ENCODE data around the gene RAI1.
A peak's percentile ranks its signal among the peaks of the same experiment; 100 is the strongest.

RAI1 gene

DNA sequence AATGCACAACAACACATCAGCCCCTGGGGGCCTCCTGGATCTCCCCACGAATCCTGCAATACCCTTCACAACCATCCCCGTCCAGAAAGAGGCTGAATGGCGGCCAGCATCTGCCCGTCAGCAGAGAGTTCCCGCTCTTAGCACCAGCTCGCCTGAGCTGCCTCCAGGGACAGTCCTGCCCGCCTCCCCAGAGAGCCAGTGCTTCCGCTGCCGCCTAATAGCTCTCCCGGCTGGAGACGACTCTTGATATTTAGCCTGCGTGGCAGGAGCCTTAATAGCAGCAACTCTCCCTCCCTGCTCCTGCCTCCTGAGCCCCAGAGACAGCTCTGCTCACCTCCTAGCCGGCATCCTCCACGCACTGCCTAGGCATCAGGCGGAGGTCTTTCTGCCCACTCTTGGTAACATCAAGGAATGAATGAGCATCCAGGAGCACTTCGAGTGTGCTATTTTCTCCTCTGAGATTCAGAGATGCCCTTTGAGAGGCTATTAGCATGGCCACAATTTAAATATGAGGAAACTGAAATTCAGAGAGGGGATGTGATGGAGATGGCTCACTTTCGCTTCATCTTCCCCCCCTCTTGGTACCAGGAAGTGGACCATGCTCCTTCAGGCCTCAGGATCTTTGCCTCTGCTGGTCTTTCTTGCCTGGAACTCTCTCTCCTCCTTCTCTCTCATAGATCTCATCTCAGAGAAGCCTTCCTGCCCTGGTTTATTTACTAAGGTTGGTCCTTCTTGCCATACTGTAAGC lies 67.9 kb downstream of the RAI1 start:
- DNase-seq (ENCODE audit: low read depth in 1 of 2, low spot score in 1 of 2): no peak

DNA sequence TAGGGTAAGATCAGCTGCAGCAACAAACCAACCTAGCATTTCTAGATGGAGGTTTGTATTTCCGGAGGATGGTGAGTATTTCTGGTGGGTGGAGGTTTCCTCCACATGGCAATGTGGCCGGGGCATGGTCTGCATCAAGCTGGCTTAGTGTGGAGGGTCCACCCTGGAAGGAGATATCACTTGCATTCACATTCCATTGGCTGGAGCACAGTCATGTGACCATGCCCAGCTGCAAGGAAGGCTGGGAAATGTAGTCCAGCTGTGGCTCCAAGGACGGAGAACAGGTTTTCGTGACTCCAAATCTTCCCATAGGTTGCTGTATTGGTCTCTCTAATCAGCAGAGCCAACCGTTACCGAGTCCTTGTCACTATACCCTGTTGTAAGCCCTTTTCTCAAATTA lies 68.7 kb downstream of the RAI1 start:
- DNase-seq (ENCODE audit: low read depth in 1 of 2, low spot score in 1 of 2): peak; percentile 17 to 37

DNA sequence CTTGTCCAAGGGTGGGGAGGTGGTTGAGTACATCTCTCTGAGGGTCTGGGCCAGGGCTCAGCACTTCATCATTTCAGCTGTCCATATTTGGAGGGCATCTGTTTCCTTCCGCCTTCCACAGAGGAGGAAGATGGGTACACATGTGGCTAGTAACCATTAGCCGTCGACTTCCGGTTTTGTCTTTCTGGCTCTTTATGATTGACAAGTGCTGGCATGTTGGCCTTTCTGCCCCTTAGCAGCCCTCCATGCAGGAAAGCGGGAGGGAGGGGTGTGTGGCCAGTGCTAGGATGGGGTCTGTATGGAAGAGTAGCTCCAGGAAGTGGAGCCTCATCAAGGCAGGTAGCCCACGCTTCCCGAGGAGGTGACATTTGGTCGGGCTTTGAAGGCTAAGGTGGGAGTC lies 69.6 kb downstream of the RAI1 start:
- DNase-seq (ENCODE audit: low read depth in 1 of 2, low spot score in 1 of 2): peak in 1 of 2 donors; percentile 14

DNA sequence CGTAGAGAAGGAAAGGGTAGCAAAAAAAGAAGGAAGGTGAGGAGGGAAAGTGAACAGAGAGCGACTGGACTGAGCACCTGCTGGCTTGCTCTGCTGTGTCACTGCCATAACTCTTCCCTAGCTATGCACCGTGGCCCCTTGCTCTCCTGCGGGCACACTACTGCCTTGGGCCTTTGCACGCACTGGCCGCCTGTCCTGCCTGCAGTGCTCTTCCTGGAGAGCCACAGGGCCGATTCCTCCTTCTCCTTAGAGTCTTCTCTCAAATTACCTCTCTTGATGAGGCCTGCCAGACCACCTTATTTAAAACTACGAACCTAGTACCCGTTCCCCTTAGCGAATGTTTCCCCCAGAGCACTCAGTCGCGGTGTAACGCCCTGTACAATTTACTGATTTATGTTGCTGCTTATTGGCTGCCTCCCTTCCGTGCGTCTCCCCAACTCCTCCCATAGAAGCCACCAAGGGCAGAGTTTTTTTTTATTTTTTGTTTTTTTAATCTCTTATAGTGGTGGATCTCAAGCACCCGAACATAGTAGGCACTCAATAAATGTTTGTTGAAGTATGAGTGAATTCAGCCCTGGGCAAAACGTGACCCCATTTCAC lies 70.3 kb downstream of the RAI1 start:
- DNase-seq (ENCODE audit: low read depth in 1 of 2, low spot score in 1 of 2): no peak

DNA sequence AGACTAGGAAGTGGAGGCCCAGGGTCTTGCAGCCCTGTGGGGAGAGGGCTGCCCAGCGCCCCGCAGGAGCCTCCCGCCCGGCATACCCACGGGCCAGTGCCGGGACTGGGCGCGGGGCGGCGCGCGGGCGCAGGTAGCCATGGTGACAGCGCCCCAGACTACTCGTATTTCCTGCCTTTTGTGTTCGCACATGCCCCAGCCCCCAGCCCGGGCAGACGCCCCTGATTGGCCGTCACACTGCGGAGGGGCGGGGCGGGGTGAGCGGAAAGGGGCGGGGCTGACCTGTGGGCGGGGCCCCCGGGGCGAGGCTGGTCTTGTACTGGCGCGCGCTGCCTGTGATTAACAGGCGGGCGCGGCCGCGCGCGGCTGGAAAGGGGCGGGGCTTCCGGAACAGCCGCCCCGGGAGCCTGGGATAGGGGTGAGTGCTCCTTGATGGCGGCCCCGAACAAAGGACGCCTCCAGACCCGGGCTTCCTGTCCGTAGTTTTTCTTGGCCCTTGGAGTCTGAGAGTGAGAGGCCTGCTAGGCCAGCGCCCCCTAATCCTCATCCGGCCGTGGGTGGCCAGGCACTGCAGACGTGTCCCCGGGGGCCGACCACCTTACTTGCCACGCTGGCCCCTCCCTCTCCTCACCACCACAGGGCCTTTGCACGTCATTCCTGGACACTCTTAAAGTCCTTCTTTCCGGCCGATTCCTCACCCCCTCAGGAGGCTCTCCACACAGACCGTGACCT lies 71.0 kb downstream of the RAI1 start:
- peak; percentile 94 to 97 for DNase-seq (ENCODE audit: low read depth in 1 of 2, low spot score in 1 of 2)

DNA sequence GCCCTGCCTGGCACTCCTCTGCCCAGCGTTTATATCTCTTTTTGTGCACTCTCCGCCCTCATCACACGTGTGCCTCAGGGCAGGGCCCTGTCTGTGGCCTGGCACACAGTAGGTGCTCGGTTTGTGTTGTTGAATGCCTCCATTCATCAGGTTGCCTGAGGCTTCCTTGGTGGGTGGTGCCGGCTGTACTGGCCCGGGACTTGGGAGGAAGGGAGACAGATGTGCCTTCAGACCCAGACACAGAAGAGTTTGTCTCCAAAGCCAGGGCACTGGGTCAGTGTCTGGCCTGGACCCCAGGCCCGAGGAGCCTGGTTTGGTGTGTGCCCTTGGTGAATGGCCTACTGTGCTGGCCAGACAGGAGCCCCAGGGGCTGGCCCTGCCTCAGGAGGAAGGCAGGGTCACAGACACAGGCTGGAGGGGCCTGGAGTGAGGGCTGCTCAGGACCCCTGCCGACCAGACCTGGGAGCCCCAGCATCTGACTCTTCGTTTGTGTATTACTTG lies 71.6 kb downstream of the RAI1 start:
- no peak for DNase-seq (ENCODE audit: low read depth in 1 of 2, low spot score in 1 of 2)

DNA sequence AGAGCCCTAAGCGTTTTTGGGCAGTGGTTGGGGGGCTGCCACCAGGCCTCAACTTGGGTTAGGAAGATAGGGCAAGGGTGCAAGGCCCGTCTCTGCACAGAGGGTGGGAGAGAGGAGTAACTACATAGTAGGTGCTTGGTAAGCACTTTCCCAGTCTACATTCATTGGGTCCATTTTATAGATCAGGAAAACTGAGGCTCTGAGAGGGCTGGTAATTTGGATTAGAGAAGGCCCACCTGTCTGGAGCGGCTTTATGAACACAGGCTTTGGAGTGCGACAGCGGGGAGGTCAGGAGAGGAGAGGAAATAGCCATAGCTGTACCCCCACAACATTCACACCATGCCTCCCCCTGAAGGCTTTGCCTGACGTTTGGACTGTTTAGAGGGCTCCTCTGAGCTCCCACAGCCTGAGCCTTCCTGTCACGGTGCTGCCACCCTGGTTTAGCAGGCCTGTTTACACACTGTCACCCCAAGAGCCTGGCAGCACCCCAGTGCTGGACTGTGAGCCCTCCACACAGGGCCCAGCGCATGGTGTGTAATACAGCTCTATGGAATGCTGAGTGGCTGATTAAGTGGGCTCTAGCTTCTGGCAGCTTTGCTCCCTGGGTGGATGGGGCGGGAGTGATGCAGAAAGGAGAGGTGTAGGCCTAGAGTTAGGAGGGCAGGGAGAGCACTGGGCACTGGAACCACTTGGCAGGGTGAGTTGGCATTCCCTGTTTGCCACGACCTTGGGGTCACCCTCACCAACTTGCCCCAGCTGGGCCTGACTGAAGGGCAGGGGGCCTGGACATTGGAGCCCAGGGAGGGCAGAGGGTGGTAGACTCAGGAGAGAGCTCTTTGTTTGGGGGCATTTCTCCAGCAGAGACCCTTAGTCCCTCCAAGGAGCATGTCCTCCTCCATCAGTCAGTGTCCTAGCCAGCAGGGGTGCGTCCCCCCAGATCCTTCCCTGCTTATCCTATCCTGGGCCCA lies 73.7 kb downstream of the RAI1 start:
- no peak for DNase-seq (ENCODE audit: low read depth in 1 of 2, low spot score in 1 of 2)

DNA sequence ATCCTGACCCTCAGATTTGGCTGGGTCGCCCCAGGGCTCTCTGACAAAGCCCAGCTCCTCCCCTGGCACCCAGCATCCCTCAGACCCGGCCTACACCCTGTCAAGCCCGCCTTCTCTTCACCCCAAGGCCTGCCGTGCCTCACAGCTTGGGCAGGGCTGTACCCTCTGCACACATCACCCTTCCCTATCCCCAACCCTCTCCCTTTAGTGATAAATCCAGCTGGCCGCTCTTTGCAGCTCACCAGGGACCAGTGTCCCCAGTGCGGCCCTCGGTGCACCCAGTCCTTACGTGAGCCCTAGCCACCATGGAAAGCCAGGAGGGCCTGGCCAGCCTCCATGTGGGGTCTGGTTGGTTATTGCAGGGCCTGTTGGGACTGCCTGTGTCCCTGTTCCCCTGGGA lies 74.5 kb downstream of the RAI1 start:
- DNase-seq (ENCODE audit: low read depth in 1 of 2, low spot score in 1 of 2): no peak

DNA sequence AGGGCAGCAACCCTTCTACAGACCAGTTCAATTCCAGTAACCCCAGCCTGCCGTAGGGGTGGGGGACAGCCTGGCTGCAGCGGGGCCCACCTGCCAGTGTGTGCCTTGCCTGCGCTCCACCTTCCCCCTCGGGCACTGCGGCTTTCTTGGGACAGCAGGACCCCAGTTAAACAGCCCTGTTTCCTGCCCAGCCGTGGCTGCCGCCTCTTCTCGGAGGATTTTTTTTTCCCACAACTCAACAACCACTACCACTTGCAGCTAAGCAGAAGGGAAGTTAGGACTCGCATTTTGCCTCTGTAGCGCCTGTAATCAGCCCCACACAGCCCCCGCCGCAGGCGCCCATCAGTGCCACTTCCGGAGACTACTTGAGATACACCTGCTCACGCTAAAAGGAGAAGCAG lies 76.1 kb downstream of the RAI1 start:
- DNase-seq (ENCODE audit: low read depth in 1 of 2, low spot score in 1 of 2): no peak

DNA sequence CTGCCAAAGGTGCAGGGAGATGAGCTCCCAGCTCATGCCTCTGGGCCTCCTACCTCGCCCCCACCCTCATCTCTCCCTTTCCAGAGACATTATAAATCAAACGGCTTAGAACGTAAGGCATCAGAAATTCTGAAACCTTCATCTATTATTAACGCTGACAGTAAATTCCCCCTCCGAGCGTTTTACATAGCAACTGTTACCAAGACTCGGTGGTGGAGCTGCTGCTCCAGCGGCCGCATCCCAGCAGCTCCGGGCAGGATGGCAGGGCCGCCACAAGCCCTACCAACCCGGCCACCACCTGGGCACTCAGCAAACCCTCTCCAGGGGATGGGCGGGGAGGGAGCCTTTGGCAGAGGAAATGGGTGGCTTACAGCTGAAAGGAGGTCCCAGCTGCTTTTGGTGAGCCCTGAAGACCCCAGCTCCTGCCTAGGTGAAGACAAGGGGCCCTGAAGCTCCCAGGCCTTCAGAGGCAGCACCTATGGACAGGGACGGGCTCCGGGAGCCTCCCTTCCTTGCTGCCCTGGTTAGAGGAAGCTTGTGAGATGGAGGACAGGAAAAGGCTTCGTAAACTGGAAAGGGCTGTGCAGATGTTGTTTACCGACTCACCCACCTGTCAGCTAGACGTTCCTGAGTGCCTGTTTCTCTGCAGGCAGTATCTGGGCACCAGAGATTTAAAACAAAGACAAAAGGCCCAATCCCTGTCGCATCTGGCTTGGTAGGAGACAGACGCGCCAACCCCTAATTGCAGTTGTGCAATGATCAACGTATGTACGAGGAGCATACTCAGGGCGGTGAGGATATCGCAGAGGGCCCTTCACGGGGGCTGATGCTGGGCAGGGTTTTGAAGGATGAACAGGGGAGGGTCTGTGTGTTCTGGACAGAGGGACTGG lies 76.9 kb downstream of the RAI1 start:
- no peak for DNase-seq (ENCODE audit: low read depth in 1 of 2, low spot score in 1 of 2)

DNA sequence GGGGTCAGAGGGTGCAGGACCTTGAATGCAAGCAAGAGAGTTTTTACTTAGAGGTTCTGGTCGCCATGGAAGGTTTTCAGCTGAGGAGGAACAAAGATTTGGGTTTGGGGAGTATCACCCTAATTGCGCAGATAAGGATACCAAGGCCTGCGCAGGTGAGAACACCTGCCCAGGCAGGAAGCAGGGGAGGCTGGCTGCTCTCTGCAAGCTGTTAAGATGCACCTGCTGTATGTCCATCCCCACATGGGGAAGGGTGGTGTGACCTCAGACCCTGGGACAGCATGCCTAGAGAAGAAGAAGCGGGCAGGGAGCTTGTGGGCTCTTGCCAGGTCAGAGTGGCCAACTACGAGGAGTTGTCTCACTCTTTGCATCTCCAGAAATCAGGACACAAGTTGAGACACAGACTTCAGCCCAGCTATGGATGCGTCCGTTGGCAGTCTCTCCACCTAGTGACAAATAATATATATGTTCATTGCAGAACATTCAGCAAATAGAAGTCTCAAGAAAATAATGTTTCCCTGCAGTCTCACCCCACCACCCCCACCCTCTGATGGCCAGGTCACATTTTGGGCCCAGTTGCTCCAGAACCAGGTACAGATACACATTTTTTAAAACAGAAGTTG lies 77.8 kb downstream of the RAI1 start:
- DNase-seq (ENCODE audit: low read depth in 1 of 2, low spot score in 1 of 2): no peak

DNA sequence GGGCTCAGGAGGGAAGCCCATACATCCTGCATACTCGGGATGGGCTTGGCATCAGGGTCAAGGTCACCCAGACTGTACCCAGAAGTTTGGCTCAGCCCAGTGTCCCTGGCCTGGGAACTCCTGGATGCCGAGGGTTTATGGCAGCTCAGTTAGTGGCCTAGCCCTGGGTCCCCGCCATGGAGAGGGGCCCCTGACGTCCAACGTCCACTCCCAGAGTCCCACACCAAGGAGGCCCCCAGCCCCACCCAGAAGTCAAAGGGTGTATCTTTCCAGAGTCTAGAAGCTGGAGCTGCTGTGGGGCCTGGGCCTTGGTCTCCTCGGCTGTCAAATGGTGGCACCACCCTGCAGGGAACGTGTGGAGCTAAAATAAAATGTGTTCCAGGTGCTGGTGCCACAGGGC lies 79.1 kb downstream of the RAI1 start:
- no peak for DNase-seq (ENCODE audit: low read depth in 1 of 2, low spot score in 1 of 2)

DNA sequence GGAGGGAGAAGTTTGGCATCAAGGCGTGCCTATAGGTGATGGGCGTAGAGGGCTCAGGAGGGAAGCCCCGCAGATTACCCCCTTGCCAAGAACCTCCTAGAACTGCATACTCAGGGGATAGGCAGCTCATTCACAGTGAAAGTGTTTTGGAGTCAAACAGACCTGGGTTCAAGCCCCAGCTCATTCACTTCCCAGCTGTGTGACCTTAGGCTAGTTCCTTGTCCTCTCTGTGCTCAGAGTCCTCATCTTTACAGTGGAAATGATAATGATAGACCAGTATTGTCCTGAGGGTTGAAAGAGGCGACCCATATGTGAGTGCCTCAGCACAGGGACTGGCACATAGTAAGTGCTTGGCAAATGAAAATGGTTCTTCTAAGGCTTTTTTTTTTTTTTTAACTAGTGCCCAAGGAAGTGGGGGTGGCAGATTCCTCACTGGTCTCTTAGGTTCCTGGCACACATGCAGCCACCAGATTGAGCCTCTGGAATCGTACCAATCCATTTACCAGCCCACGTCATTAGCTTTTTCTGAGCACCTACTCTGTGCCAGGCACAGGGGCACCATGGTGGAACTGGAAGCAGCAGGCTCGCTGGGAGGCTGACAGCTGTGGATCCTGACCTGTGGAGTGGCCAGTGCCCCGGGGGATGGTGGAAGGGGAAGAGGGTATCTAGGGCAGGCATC lies 79.8 kb downstream of the RAI1 start:
- no peak for DNase-seq (ENCODE audit: low read depth in 1 of 2, low spot score in 1 of 2)

DNA sequence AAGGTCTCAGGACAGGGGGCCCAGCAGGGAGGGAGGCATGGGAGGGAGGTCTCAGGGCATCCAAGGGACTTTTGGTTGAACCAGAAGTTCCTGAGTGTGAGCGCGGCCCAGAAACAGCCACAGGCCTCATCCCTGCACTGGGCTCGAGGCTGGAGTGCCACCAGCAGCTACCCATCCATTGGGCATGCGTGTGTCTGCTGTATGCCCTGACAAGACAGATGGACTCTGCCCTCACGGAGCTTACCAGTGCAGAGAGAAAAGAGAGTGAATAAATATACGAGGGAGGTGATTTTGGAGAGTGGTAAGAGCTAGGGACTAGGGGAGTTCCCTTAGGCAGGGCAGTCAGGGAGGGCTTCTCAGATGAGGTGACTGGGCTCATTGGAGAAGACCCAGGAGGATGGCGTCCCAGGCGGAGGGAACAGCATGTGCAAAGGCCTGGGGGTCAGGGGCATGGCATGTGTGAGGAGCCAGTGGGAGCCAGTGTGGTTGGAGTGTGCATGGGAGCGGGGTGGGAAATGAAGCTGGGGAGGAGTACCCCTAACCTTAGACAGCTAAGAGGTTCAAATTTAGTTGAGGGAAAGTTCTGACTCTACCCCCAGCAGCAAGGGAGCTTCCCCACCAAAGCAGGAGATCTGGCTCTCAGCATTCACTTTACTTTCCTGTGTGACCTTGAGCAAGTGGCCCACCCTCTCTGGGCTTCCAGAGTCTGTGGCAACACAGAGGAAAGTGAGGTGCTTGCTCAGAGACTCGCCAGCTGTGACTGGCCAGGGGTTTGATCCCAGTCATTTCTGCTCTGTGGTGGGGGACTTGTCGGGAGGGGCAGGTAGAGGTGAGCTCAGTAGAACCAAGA lies 80.9 kb downstream of the RAI1 start:
- no peak for DNase-seq (ENCODE audit: low read depth in 1 of 2, low spot score in 1 of 2)

DNA sequence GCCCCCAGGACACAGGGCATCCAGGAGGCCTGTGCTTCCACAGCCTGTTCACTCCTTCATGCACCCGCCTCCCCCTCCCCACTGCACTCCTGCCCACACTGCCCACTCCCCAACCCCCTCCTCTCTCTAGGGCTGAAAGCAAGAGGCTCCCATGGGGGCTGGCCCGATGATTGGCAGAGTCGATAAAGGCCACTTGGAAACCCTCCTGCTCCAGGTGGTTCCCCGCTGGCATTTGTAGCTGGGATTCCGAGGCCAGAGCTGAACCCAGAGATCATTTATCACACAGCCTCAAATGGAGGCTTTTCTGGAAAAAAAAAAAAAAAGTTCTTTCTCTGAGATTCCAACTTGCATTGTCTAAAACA lies 81.5 kb downstream of the RAI1 start:
- DNase-seq (ENCODE audit: low read depth in 1 of 2, low spot score in 1 of 2): no peak

DNA sequence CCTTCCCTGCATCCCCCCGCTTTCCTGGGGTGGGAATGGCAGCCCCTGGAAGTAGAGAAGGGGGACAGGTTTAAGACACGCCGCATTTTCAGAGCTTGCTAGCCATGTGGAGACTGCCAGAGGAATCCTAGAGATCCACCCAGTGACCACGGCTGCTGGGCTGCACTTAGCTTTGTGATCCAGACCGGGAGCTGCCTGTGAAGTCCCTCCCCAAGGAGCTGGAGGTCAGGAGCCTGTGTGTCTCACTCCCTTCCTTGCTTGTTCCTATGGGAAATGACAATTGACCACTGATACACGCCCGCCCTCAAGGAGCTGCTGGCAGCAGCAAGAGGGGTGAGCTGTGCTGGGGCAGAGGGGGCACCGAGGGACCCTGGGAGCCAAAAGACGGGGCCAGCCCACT lies 81.9 kb downstream of the RAI1 start:
- DNase-seq (ENCODE audit: low read depth in 1 of 2, low spot score in 1 of 2): no peak

DNA sequence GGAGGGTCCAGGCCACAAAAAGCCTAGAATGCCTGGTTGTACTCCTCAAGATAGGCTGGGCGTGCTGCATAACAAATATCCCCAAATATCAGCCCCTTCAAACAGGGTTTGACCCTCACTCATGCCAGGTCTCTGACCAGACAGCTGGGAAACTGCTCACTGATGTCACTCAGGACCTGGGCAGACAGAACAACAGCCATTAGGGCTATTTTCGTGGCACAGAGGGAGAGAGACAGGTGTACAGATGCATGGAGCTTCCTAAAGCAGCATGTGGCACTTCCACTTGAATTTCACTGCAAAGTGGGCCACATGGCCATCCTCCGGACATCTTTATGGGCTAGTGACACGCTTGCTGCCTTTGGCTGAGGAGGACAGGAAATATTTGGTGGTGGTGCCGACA lies 82.5 kb downstream of the RAI1 start:
- DNase-seq (ENCODE audit: low read depth in 1 of 2, low spot score in 1 of 2): no peak

DNA sequence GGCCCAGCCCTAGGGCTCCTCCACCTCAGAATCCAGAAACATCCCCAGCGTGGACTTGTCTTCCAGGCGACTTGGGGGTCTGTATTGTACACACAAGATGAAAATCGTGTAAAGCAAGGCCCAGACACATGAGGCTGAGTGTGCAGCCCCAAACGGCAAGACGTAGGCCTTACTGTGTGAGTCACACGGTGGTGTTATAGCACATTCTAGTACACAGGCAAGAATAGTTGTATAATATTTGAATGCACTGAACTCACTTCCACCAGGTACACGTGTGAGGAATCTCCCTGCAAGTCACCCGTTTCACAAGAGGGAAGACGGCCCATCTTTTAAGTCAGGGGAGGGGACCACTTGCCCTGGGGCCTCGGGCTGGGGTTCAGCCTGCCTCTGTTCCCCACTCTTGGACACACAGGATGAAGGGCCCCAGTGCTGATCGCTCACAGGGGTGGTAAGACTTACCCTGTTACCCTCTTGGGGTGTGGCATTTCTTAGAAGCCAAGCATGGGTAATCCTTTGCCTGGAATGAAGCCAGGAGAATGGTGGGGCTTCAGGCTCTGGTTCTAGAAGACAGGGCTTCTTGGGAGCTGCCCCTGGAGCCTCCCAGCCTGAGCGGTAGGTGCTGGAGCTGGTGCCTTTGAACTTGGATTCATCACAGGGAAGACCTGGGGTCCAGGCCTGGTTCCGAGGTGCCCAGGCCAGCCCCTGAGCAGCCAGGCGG lies 84.3 kb downstream of the RAI1 start:
- DNase-seq (ENCODE audit: low read depth in 1 of 2, low spot score in 1 of 2): no peak
